HCT116 (cell line): Measurements from ENCODE around the gene WAS.

Experiments used
- TCF7L2 ChIP-seq: IDR thresholded peaks from 2 replicates; pipeline ENCODE4 v1.7.0; 2011; ENCODE audit warnings: borderline replicate concordance, inconsistent platforms; ENCODE audit not compliant: insufficient read depth, insufficient read length; ENCODE audit errors: extremely low read depth
- ZBTB33 ChIP-seq: IDR thresholded peaks from 2 replicates; pipeline ENCODE4 v1.6.1; 2011; ENCODE audit warnings: mild to moderate bottlenecking, low read length, moderate library complexity; ENCODE audit not compliant: insufficient replicate concordance; ENCODE audit errors: extremely low read depth
- TF ChIP-seq, protein P1 (sequence below), 3 experiments: fragments of 200-600 bp in 1 of 3; sonication (generic) in 1 of 3; IDR thresholded peaks in 2 of 3; conservative IDR thresholded peaks in 1 of 3; 2 replicates each; pipeline ENCODE4 v1.5.1; 2012 to 2017; ENCODE audit warnings: low read depth in 2 of 3, low read length in 2 of 3, antibody characterized with exemption in 1 of 3, borderline replicate concordance in 1 of 3, control low read depth in 1 of 3, mild to moderate bottlenecking in 1 of 3, mixed read lengths in 1 of 3, mixed run types in 1 of 3, moderate library complexity in 1 of 3; ENCODE audit not compliant: insufficient read depth in 1 of 3

GRCh38 chrX:48667509-48667908, 16.1 kb upstream of the WAS start:
- TF ChIP-seq ZBTB33 (no peak), TCF7L2 (no peak)
- TF ChIP-seq, protein P1, sequence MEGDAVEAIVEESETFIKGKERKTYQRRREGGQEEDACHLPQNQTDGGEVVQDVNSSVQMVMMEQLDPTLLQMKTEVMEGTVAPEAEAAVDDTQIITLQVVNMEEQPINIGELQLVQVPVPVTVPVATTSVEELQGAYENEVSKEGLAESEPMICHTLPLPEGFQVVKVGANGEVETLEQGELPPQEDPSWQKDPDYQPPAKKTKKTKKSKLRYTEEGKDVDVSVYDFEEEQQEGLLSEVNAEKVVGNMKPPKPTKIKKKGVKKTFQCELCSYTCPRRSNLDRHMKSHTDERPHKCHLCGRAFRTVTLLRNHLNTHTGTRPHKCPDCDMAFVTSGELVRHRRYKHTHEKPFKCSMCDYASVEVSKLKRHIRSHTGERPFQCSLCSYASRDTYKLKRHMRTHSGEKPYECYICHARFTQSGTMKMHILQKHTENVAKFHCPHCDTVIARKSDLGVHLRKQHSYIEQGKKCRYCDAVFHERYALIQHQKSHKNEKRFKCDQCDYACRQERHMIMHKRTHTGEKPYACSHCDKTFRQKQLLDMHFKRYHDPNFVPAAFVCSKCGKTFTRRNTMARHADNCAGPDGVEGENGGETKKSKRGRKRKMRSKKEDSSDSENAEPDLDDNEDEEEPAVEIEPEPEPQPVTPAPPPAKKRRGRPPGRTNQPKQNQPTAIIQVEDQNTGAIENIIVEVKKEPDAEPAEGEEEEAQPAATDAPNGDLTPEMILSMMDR (IDR thresholded peaks at IDR 0.05 in 2 of 3, conservative IDR thresholded peaks at IDR 0.05 in 1 of 3; ENCODE audit: borderline replicate concordance in 1 of 3, insufficient read depth in 1 of 3, low read depth in 2 of 3, low read length in 2 of 3) = no peak
